ENCODE data around the gene N4BP2L1.

Gene N4BP2L1

GRCh38 chr13:32447894-32448623 is 20.1 kb upstream of the N4BP2L1 start:
- TF ChIP-seq, protein P1, sequence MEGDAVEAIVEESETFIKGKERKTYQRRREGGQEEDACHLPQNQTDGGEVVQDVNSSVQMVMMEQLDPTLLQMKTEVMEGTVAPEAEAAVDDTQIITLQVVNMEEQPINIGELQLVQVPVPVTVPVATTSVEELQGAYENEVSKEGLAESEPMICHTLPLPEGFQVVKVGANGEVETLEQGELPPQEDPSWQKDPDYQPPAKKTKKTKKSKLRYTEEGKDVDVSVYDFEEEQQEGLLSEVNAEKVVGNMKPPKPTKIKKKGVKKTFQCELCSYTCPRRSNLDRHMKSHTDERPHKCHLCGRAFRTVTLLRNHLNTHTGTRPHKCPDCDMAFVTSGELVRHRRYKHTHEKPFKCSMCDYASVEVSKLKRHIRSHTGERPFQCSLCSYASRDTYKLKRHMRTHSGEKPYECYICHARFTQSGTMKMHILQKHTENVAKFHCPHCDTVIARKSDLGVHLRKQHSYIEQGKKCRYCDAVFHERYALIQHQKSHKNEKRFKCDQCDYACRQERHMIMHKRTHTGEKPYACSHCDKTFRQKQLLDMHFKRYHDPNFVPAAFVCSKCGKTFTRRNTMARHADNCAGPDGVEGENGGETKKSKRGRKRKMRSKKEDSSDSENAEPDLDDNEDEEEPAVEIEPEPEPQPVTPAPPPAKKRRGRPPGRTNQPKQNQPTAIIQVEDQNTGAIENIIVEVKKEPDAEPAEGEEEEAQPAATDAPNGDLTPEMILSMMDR (IDR thresholded peaks at IDR 0.05; ENCODE audit: insufficient read depth, missing control alignments): no peak
- no peak for FAIRE-seq

DNA sequence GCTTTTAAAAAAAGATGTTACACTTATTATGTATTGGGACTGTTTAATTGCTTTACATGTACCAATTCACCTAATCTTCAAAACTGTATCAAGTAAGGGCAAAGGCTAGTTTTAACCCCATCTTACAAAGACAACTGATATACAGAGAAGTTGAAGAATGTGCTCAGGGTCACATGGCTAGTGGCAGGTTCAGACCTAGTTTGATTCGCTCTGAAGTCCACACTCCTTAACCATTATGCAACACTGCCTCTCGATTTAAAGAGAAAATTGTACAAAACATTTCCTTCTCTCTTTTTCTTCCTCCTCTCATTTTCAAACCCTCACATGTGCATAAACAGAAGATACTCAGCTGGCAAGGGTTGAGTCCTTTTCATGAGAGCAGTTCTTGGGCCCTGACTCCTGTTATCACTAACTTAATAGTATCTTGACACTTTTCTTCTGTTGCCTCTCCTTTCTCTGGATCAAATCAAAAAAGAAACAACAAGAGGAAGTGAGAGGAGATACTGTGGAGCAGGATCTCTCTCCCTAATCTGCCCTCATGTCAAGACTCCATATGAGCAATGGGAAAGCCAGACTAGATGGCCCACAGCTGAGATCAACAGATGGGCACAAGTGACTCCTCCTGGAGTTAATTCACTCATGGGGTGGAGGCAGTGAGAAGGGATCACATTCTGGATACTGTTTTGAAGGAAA is 19.0 kb upstream of the N4BP2L1 start:
- FAIRE-seq (no peak), DNase-seq (ENCODE audit: insufficient read length, low spot score) (no peak)
- TF ChIP-seq, protein P1 (IDR thresholded peaks at IDR 0.05; ENCODE audit: insufficient read depth, missing control alignments): no peak

More at GRCh38 chr13:32447894-32448623, 20.1 kb upstream of the N4BP2L1 start:
- DNase-seq (ENCODE audit: insufficient read length, low spot score): no peak

- no peak for DNase-seq (ENCODE audit: insufficient read length, low spot score)
- no peak for FAIRE-seq
- TF ChIP-seq, protein P1 (IDR thresholded peaks at IDR 0.05; ENCODE audit: insufficient read depth, missing control alignments): no peak
Measured at GRCh38 chr13:32446220-32446619, 18.3 kb upstream of the N4BP2L1 start.

- no peak for DNase-seq (ENCODE audit: insufficient read length, low spot score)
- FAIRE-seq: no peak
- TF ChIP-seq, protein P1 (IDR thresholded peaks at IDR 0.05; ENCODE audit: insufficient read depth, missing control alignments): no peak
Measured at GRCh38 chr13:32445461-32445860, 17.5 kb upstream of the N4BP2L1 start.

GRCh38 chr13:32443111-32443510 is 15.2 kb upstream of the N4BP2L1 start:
- FAIRE-seq: no peak
- DNase-seq (ENCODE audit: insufficient read length, low spot score): no peak
- TF ChIP-seq, protein P1 (IDR thresholded peaks at IDR 0.05; ENCODE audit: insufficient read depth, missing control alignments): peak; percentile 22

DNA sequence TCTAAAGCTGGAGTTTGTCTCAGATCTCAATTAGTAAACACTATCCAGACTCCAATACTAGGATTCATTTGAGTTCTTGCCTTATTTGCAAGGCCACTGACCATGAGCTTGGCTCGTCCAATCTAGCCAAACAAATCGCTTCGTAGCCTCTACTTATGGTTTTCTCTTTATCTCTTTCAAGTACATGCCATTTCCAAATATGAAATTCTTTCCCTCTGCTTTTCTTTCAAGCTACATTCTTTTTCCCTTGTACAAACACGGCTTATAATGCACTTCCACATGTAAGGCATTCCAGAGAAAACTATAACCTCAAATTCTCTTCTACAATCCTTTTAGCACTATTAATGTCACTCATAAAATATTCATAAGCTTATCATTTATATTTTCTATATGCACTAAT is 10.9 kb upstream of the N4BP2L1 start:
- no peak for DNase-seq (ENCODE audit: insufficient read length, low spot score)
- no peak for FAIRE-seq
- TF ChIP-seq, protein P1 (IDR thresholded peaks at IDR 0.05; ENCODE audit: insufficient read depth, missing control alignments): no peak

- TF ChIP-seq, protein P1 (IDR thresholded peaks at IDR 0.05; ENCODE audit: insufficient read depth, missing control alignments): no peak
- DNase-seq (ENCODE audit: insufficient read length, low spot score) (no peak), FAIRE-seq (no peak)
Measured at GRCh38 chr13:32432856-32433255, 4.9 kb upstream of the N4BP2L1 start.
